LNCAP (cell line): ENCODE measurements around the gene CPPED1.

Experiments used
- TF ChIP-seq, protein P1 (sequence below): fragments of 450-650 bp; IDR thresholded peaks from 2 replicates; pipeline ENCODE4 v1.5.1; 2017; ENCODE audit warnings: mild to moderate bottlenecking

The CPPED1 gene

DNA sequence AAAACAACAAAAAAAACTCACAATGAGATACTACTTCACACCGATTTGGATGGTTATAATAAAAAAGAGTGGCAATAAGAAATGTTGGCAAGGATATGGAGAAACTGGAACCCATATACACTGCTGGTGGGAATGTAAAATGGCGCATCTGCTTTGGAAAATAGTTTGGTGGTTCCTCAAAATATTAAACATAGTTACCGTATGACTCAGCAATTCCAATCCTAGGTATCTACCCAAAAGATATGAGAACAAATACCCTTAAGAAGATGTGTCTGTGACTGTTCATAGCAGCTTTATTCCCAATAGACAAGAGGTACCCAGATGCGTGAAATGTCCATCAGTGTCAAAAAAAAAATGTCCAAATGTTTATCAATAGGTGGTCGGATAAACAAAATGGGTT is 7.2 kb downstream of the CPPED1 start:
- TF ChIP-seq, protein P1, sequence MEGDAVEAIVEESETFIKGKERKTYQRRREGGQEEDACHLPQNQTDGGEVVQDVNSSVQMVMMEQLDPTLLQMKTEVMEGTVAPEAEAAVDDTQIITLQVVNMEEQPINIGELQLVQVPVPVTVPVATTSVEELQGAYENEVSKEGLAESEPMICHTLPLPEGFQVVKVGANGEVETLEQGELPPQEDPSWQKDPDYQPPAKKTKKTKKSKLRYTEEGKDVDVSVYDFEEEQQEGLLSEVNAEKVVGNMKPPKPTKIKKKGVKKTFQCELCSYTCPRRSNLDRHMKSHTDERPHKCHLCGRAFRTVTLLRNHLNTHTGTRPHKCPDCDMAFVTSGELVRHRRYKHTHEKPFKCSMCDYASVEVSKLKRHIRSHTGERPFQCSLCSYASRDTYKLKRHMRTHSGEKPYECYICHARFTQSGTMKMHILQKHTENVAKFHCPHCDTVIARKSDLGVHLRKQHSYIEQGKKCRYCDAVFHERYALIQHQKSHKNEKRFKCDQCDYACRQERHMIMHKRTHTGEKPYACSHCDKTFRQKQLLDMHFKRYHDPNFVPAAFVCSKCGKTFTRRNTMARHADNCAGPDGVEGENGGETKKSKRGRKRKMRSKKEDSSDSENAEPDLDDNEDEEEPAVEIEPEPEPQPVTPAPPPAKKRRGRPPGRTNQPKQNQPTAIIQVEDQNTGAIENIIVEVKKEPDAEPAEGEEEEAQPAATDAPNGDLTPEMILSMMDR: no peak

DNA sequence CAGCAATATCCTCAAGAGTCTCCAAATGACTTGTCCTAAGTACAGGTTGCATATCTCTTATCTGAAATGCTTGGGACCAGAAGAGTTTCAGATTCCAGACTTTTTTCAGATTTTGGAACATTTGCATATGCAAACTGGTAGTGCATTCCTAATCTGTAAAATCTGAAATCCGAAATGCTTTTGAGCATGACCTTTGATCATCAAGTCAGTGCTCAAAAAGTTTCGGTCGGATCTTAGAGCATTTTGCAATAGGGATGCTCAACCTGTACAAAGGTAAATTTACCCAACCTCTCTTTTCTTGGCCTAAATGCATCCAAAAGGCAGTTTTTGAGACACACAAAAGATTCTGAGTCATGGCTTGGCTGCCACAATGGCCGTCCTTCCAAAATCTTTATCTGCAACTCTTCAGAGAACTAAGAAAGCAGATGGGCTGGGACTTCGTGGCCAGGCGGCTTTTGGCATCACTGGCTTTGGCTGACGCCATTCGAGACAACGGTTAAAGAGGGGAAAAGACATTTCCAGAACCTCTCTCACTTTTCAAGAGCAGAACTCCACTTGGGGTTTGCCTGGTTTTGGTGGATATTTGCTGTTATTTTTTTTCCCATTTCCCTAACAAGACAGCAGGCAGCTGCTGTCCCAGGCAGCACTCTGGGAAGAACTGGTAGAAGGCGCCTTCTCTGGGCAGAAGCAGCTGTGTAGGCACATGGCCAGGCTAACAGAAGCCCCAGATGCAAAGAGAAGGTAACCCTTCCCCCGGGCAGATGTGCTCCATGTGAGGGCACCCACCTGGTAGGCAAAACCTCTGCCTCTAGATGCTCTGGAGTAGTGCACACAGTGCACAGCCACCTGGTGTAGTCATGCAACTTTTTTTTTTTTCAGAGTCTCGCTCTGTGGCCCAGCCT is 8.9 kb downstream of the CPPED1 start:
- TF ChIP-seq, protein P1: no peak

DNA sequence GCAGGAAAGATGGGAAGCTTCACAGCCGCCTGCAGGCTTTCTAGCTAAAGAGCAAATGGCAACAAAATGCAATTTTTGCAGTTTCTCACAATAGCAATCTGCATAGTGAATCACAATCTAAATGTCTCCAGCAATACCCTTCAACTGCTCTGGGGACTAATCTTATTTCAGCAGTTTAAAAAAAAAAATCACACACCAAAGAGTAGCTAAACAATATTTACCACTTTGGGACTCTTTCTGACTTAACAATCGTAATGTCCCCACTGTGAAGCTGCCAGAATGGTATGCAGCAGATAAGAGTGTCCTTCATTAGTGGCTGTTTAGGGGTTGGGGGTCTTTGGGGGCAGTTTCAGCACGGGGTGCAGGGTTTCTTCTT is 9.8 kb downstream of the CPPED1 start:
- TF ChIP-seq, protein P1: no peak

DNA sequence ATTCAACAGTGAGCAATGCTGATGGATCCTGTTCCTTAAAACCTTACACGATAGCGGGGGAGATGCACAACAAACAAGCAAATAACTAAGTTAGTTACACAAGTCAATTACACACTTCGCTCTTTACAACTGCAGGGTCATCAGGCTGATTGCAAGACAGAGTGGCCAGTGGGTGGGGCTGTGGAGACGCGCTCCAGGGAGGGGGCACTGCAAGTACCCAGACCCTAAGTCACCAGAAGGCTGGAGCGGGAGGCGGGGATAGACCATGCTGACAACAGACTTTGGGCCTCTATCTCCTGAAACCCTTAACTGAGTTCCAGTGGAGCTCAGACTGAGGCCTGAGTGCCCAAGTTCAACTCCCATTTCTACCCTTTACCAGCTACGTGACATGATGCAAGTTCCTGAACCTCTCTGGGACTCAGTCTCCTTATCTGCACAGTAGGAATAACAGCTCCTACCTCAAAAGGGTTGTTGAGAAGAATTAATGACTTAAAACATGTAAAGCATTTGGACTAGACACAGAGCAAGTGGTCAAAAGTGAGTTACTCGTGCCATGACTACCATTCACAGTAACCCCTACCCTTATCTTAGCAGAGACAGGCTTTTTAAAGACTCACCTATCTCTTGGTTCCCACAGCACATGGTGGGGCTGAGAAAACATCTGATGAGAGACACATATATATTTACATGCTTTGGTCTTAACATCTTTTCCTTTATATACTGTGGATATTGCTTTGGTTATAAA is 10.4 kb downstream of the CPPED1 start:
- TF ChIP-seq, protein P1: no peak

DNA sequence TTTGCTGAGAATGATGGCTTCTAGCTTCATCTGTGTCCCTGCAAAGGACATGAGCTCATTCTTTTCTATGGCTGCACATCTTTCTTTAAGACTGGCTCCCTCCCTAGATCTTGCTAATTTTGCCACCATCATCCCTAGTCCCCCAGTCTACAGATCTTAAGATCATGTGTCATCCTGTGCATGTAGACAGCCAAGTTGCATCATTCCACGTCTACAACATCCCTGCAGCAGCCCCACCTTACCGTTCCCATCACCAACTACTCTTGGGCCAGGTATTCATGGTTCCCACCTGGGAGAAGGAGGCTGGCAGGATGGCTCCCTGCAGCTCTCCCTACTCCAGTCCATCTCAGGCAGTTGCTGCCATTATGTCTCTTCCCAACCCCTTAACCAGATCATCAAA is 12.3 kb downstream of the CPPED1 start:
- TF ChIP-seq, protein P1: no peak

DNA sequence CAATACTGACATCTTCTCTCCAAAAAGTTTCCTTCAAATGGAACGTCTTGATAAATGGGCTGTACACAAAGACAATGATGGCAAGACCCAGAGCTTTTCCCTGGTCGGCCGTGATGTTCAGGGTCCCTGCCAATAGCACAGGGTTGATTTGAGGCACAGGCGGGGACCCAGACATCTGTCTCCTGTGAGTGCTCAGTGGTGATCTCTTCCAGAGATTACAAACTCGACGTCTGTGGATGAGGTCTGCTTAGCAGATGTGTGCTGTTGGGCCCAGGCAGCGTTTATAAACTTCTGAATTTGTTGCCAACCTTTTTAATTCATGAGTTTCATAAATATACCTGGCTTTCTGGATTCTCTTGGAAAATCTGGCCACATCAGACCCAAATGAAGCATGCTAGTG is 14.9 kb downstream of the CPPED1 start:
- TF ChIP-seq, protein P1: no peak

DNA sequence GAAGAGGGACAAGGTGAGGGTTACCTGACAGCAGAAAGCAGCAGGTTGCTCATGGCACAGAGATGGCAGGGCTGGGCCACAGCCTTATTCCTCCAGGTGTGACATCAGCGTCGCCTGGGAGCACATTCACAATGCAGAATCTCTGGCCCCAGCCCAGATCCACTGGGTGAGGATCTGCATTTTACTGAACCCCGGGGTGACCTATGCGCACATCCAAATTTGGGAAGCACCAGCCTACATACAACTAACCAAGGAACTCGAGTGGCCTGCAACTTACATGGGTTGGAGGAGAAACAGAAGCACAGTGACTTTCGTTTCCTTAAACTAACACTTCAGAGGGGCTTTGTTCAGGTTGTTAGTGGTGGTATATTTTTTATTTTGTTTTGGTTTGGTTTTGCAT is 17.6 kb downstream of the CPPED1 start:
- TF ChIP-seq, protein P1: no peak
